GM19328 (cell line): Measurements from ENCODE around the gene SMIM36.
"Not testable (repeated sequence)": the region's sequence is repeated elsewhere in the genome, so short reads cannot be mapped to it uniquely, and the experiment has no call there.

Experiments
- ATAC-seq: cut with Tn5 transposase; IDR thresholded peaks from one replicate; pipeline ENCODE4 v1.9.1; 2021; ENCODE audit warnings: mild to moderate bottlenecking, moderate library complexity; ENCODE audit not compliant: unreplicated experiment

SMIM36 gene

GRCh38 chr17:55417411-55418268, 93.6 kb downstream of the SMIM36 start:
- ATAC-seq: no peak

DNA sequence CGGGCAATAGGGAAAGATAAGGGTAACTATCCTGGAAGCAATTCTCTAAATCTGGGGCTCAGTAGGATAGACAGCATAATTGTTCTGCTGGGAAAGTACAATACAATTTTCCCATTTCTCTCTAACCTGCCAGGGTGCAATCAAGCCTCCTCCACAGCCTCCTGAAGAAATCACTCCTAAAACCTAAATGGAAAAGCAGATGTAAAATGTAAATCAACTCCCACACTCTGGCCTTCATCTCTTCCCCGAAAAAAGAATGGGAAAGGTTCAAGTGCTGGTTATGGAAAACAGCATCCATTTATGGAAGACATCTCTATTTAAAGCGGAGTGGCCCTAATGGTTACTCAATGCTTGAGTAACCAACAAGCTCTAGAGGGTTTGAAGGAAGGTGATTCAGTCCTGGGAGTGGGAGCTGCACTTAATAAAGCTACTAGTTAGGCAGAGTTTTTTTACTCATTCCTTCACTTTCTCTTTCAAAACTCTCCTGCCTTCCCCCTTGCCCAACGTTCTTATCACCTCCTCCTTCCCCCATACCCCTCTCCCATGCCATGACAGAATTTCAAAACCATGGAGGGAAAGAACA, 94.7 kb downstream of the SMIM36 start:
- no peak for ATAC-seq

DNA sequence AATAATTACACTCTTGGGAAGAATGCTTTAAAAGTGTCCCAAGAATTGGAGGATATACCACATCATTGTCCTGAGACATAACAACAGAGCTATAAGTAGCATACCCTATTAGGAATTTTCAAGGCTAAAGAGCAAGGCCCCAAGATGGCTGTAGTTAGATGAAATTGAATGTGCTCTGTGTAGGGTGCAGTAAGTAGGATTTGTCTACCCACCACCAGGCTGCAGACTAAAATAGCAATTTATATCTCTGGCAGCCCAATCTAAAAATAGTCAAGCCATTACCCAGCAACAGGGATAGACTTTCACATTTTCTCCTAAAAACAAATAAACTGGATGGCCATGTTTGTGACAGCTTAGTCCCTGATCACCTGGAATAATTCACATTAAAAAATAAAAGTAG, 95.3 kb downstream of the SMIM36 start:
- ATAC-seq: no peak

- ATAC-seq: no peak
Observed at GRCh38 chr17:55414983-55415382, 96.3 kb downstream of the SMIM36 start.

- no peak for ATAC-seq
Observed at GRCh38 chr17:55413825-55414489, 97.3 kb downstream of the SMIM36 start.

GRCh38 chr17:55411463-55411855, 99.8 kb downstream of the SMIM36 start:
- no peak for ATAC-seq

- ATAC-seq: no peak
Observed at GRCh38 chr17:55410722-55411462, 100.4 kb downstream of the SMIM36 start.

GRCh38 chr17:55409030-55409800, 102.0 kb downstream of the SMIM36 start:
- ATAC-seq: no peak

GRCh38 chr17:55407641-55408566, 103.3 kb downstream of the SMIM36 start:
- ATAC-seq: no peak

DNA sequence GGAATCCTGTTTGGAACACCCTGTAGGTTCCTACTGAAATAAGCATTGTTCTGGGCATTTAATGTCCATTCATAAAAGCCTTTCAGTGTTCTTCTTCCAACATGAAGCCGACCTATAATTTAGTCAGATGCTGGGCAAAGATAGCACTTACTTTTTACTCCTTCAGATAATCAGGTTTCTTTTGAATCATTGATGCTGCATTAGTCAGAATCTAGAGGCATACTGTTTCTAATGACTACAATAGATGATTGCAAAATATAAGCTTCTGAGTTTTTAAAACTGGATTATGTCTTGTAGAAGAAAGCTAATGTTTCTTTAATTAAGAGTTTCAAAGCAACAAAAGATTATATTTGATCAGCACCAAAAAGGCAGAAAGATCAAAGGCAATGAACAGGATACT, 105.7 kb downstream of the SMIM36 start:
- ATAC-seq: no peak

- not testable (repeated sequence) for ATAC-seq
Observed at GRCh38 chr17:55404197-55404596, 107.1 kb downstream of the SMIM36 start.

- no peak for ATAC-seq
Observed at GRCh38 chr17:55402374-55402773, 108.9 kb downstream of the SMIM36 start.
